ENCODE data around the gene BNIP2.

GRCh38 chr15:59725151-59725486 lies 36.0 kb upstream of the BNIP2 start:
- TF ChIP-seq ZBTB33 (IDR thresholded peaks at IDR 0.05) (no peak), GABPA (IDR thresholded peaks at IDR 0.05 in 1 of 2, conservative IDR thresholded peaks at IDR 0.05 in 1 of 2) (no peak), RAD21 (IDR thresholded peaks at IDR 0.05) (peak in 1 of 2 donors; percentile 3), HNF4G (IDR thresholded peaks at IDR 0.05) (no peak), JUND (IDR thresholded peaks at IDR 0.05) (no peak), YY1 (IDR thresholded peaks at IDR 0.05) (no peak)
- TF ChIP-seq, protein P1, sequence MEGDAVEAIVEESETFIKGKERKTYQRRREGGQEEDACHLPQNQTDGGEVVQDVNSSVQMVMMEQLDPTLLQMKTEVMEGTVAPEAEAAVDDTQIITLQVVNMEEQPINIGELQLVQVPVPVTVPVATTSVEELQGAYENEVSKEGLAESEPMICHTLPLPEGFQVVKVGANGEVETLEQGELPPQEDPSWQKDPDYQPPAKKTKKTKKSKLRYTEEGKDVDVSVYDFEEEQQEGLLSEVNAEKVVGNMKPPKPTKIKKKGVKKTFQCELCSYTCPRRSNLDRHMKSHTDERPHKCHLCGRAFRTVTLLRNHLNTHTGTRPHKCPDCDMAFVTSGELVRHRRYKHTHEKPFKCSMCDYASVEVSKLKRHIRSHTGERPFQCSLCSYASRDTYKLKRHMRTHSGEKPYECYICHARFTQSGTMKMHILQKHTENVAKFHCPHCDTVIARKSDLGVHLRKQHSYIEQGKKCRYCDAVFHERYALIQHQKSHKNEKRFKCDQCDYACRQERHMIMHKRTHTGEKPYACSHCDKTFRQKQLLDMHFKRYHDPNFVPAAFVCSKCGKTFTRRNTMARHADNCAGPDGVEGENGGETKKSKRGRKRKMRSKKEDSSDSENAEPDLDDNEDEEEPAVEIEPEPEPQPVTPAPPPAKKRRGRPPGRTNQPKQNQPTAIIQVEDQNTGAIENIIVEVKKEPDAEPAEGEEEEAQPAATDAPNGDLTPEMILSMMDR (IDR thresholded peaks at IDR 0.05; ENCODE audit: low read depth, low read length, missing input control): no peak
- TF ChIP-seq, protein P2, sequence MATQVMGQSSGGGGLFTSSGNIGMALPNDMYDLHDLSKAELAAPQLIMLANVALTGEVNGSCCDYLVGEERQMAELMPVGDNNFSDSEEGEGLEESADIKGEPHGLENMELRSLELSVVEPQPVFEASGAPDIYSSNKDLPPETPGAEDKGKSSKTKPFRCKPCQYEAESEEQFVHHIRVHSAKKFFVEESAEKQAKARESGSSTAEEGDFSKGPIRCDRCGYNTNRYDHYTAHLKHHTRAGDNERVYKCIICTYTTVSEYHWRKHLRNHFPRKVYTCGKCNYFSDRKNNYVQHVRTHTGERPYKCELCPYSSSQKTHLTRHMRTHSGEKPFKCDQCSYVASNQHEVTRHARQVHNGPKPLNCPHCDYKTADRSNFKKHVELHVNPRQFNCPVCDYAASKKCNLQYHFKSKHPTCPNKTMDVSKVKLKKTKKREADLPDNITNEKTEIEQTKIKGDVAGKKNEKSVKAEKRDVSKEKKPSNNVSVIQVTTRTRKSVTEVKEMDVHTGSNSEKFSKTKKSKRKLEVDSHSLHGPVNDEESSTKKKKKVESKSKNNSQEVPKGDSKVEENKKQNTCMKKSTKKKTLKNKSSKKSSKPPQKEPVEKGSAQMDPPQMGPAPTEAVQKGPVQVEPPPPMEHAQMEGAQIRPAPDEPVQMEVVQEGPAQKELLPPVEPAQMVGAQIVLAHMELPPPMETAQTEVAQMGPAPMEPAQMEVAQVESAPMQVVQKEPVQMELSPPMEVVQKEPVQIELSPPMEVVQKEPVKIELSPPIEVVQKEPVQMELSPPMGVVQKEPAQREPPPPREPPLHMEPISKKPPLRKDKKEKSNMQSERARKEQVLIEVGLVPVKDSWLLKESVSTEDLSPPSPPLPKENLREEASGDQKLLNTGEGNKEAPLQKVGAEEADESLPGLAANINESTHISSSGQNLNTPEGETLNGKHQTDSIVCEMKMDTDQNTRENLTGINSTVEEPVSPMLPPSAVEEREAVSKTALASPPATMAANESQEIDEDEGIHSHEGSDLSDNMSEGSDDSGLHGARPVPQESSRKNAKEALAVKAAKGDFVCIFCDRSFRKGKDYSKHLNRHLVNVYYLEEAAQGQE (IDR thresholded peaks at IDR 0.05): no peak

Data from liver (tissue), 3 donors.